ENCODE measurements around the gene KLHL14.
"Not testable (repeated sequence)": the region's sequence is repeated elsewhere in the genome, so short reads cannot be mapped to it uniquely, and the experiment has no call there.

The KLHL14 gene

GRCh38 chr18:32772581-32773381, at the start of gene KLHL14:
Gene KLHL14, minus strand, starts transcription at chr18:32773023. Its CDS starts 2,432 bp downstream, at chr18:32770591.
- no peak for DNase-seq

GRCh38 chr18:32822197-32822596, 49.4 kb upstream of the KLHL14 start:
- no peak for DNase-seq

- no peak for DNase-seq
Measured at GRCh38 chr18:32815881-32816280, 43.1 kb upstream of the KLHL14 start.

GRCh38 chr18:32812342-32812741, 39.5 kb upstream of the KLHL14 start:
- DNase-seq = no peak

- no peak for DNase-seq
Measured at GRCh38 chr18:32810314-32810713, 37.5 kb upstream of the KLHL14 start.

- DNase-seq = no peak
Measured at GRCh38 chr18:32805354-32805753, 32.5 kb upstream of the KLHL14 start.

- no peak for DNase-seq
Measured at GRCh38 chr18:32804134-32804888, 31.5 kb upstream of the KLHL14 start.

GRCh38 chr18:32803568-32803967, 30.7 kb upstream of the KLHL14 start:
- DNase-seq = no peak

- DNase-seq = no peak
Measured at GRCh38 chr18:32802591-32803451, 30.0 kb upstream of the KLHL14 start.

GRCh38 chr18:32801228-32801627, 28.4 kb upstream of the KLHL14 start:
- DNase-seq = no peak

GRCh38 chr18:32798209-32798960, 25.6 kb upstream of the KLHL14 start:
- DNase-seq = no peak

- DNase-seq = not testable (repeated sequence)
Measured at GRCh38 chr18:32794667-32795066, 21.8 kb upstream of the KLHL14 start.

- DNase-seq = no peak
Measured at GRCh38 chr18:32779010-32779409, 6.2 kb upstream of the KLHL14 start.

- no peak for DNase-seq
Measured at GRCh38 chr18:32777049-32777448, 4.2 kb upstream of the KLHL14 start.

GRCh38 chr18:32776561-32776960, 3.7 kb upstream of the KLHL14 start:
- DNase-seq = no peak

GRCh38 chr18:32775628-32776027, 2.8 kb upstream of the KLHL14 start:
- no peak for DNase-seq

- DNase-seq = no peak
Measured at GRCh38 chr18:32773382-32773712, 524 bp upstream of the KLHL14 start.

- DNase-seq = no peak
Measured at GRCh38 chr18:32771871-32772580, 797 bp downstream of the KLHL14 start.

- DNase-seq = no peak
Measured at GRCh38 chr18:32771169-32771751, 1.6 kb downstream of the KLHL14 start.

GRCh38 chr18:32770666-32771168, 2.1 kb downstream of the KLHL14 start:
- no peak for DNase-seq

GRCh38 chr18:32770054-32770665, 2.7 kb downstream of the KLHL14 start:
- DNase-seq = no peak
